Keratinocyte (primary cell): ENCODE results near the gene ABHD2. TPM values are rescaled to one million over a fixed set of nuclear protein-coding genes. Genes with fewer than 3 reads are reported as not detected.

Experiments used
- DNase-seq: peaks from one replicate; pipeline ENCODE4 v3.0.0-alpha.2; 2011; ENCODE audit warnings: low read depth, missing footprints, low spot score
- FAIRE-seq: peaks from 2 replicates; lab custom pipeline; 2011; peaks lifted over from hg19 to GRCh38; lab: Jason Lieb, UNC
- H2AFZ ChIP-seq: 2 replicates; pipeline ENCODE4 v1.6.0; 2012; ENCODE audit warnings: low read length, control low read depth, inconsistent platforms; ENCODE audit not compliant: control insufficient read depth
- H3K27ac ChIP-seq: 2 replicates; pipeline ENCODE4 v1.5.1; 2011; ENCODE audit warnings: low read length; ENCODE audit not compliant: control insufficient read depth, insufficient read depth
- H3K27me3 ChIP-seq: 3 replicates; pipeline ENCODE4 v1.6.0; 2011; ENCODE audit warnings: low read length; ENCODE audit not compliant: control insufficient read depth, insufficient read depth; ENCODE audit errors: extremely low read depth
- H3K36me3 ChIP-seq, 2 experiments: 2 replicates in 1 of 2; 3 replicates in 1 of 2; pipeline ENCODE4 v1.5.1; 2011; ENCODE audit warnings: low read length in 2 of 2, mild to moderate bottlenecking in 1 of 2; ENCODE audit not compliant: control insufficient read depth in 2 of 2, insufficient read depth in 2 of 2; ENCODE audit errors: extremely low read depth in 1 of 2
- H3K4me1 ChIP-seq: 3 replicates; pipeline ENCODE4 v1.5.1; 2011; ENCODE audit warnings: low read length; ENCODE audit not compliant: control insufficient read depth, insufficient read depth; ENCODE audit errors: extremely low read depth
- H3K4me2 ChIP-seq: 3 replicates; pipeline ENCODE4 v1.6.0; 2011; ENCODE audit warnings: low read depth, low read length; ENCODE audit not compliant: control insufficient read depth, insufficient read depth; ENCODE audit errors: extremely low read depth
- H3K4me3 ChIP-seq, 3 experiments: fragments of 200-600 bp in 1 of 3; sonication (generic) in 1 of 3; 2 replicates in 2 of 3; 3 replicates in 1 of 3; pipeline ENCODE4 v1.5.1; 2011 to 2016; ENCODE audit warnings: low read length in 3 of 3, mild to moderate bottlenecking in 3 of 3, control low read depth in 2 of 3, inconsistent platforms in 1 of 3, low read depth in 1 of 3, mixed read lengths in 1 of 3, mixed run types in 1 of 3, moderate library complexity in 1 of 3; ENCODE audit not compliant: control insufficient read depth in 2 of 3, insufficient read depth in 2 of 3; ENCODE audit errors: extremely low read depth in 1 of 3
- H3K79me2 ChIP-seq: 2 replicates; pipeline ENCODE4 v1.6.0; 2012; ENCODE audit warnings: low read length; ENCODE audit not compliant: control insufficient read depth, insufficient read depth
- H3K9ac ChIP-seq: 3 replicates; pipeline ENCODE4 v1.6.0; 2011; ENCODE audit warnings: low read length; ENCODE audit not compliant: control insufficient read depth, insufficient read depth; ENCODE audit errors: extremely low read depth
- H3K9me1 ChIP-seq: 3 replicates; pipeline ENCODE4 v1.6.0; 2011; ENCODE audit warnings: low read length; ENCODE audit not compliant: control insufficient read depth, insufficient read depth; ENCODE audit errors: extremely low read depth
- H3K9me3 ChIP-seq: 2 replicates; pipeline ENCODE4 v1.5.1; 2012; ENCODE audit warnings: low read depth, low read length; ENCODE audit not compliant: control insufficient read depth
- H4K20me1 ChIP-seq: 3 replicates; pipeline ENCODE4 v1.6.0; 2011; ENCODE audit warnings: low read length; ENCODE audit not compliant: control insufficient read depth, insufficient read depth; ENCODE audit errors: extremely low read depth
- EZH2 ChIP-seq: IDR thresholded peaks from one replicate; pipeline ENCODE4 v1.6.1; 2012; ENCODE audit warnings: inconsistent platforms, mild to moderate bottlenecking, low read length, moderate library complexity
- dilution Hi-C: fragments of 300-500 bp; cut with MboI; formaldehyde crosslinking; loops from one replicate; pipeline ENCODE4 v1.7.0; 2020; ENCODE audit warnings: low sequenced_read_pairs; ENCODE audit not compliant: extremely low pct_ligation_motif_present
- polyA plus RNA-seq, 5 experiments: library from polyadenylated mRNA; depleted of rRNA in 3 of 5; stranded (reverse) in 3 of 5; stranded (forward) in 1 of 5; unstranded in 1 of 5; fragments of >200 nt; gene quantifications; 1 replicate in 1 of 5; 2 replicates in 3 of 5; 3 replicates in 1 of 5; pipeline versions ENCODE4 v1.2.1 to v1.2.3, GENCODE V29; 2011 to 2012; ENCODE audit warnings: missing spikeins in 2 of 5, low read depth in 1 of 5, low replicate concordance in 1 of 5
- TF ChIP-seq, protein P1 (sequence below), 3 experiments: IDR thresholded peaks in 1 of 3; conservative IDR thresholded peaks in 1 of 3; optimal IDR thresholded peaks in 1 of 3; 2 replicates in 2 of 3; 3 replicates in 1 of 3; pipeline versions ENCODE3 to v1.5.1; 2011; ENCODE audit warnings: low read length in 3 of 3, mild to moderate bottlenecking in 3 of 3, moderate library complexity in 2 of 3, control low read depth in 1 of 3, inconsistent platforms in 1 of 3; ENCODE audit not compliant: insufficient read depth in 2 of 3; ENCODE audit errors: extremely low read depth in 1 of 3

ABHD2 gene
- polyA plus RNA-seq, 1 donor (not counting 4 experiments of a cell fraction or from before 2014, with no cell fraction given): 22.8 TPM

DNA sequence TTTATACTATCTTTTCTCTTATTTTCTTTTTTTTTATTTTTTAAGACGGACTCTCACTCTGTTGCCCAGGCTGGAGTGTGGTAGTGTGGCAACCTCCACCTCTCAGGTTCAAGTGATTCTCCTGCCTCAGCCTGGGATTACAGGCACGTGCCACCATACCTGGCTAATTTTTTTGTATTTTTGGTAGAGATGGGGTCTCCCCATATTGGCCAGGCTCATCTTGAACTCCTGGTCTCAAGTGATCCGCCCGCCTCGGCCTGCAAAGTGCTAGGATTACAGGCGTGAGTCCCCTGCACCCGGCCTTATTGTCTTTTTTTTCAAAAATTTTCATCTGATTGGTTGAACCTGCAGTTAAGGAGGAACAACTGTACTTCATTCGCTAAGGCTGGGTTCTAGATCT, 21.8 kb downstream of the ABHD2 start:
- Histone ChIP-seq H3K9me3 (no peaks in the 10 kb centered on the region), H3K27ac (no peak overlapping the region), H3K4me3 (no peak overlapping the region), H3K79me2 (peaks cover 4% of the 10 kb centered on the region), H2AFZ (no peak overlapping the region), H3K27me3 (no peaks in the 10 kb centered on the region), H3K9ac (no peak overlapping the region), H3K4me1 (peaks cover 16% of the 10 kb centered on the region), H4K20me1 (no peaks in the 10 kb centered on the region), H3K36me3 (peaks cover 0 to 3% of the 10 kb centered on the region in 2 experiments), H3K4me2 (no peak overlapping the region), H3K9me1 (no peaks in the 10 kb centered on the region)
- dilution Hi-C loops: no loop called here
- no peak for TF ChIP-seq EZH2
- TF ChIP-seq, protein P1, sequence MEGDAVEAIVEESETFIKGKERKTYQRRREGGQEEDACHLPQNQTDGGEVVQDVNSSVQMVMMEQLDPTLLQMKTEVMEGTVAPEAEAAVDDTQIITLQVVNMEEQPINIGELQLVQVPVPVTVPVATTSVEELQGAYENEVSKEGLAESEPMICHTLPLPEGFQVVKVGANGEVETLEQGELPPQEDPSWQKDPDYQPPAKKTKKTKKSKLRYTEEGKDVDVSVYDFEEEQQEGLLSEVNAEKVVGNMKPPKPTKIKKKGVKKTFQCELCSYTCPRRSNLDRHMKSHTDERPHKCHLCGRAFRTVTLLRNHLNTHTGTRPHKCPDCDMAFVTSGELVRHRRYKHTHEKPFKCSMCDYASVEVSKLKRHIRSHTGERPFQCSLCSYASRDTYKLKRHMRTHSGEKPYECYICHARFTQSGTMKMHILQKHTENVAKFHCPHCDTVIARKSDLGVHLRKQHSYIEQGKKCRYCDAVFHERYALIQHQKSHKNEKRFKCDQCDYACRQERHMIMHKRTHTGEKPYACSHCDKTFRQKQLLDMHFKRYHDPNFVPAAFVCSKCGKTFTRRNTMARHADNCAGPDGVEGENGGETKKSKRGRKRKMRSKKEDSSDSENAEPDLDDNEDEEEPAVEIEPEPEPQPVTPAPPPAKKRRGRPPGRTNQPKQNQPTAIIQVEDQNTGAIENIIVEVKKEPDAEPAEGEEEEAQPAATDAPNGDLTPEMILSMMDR (optimal IDR thresholded peaks at IDR 0.05 in 1 of 3, IDR thresholded peaks at IDR 0.05 in 1 of 3, conservative IDR thresholded peaks at IDR 0.05 in 1 of 3; ENCODE audit: extremely low read depth in 1 of 3, insufficient read depth in 2 of 3, low read length in 3 of 3): no peak
- FAIRE-seq (no peak), DNase-seq (no peak)

DNA sequence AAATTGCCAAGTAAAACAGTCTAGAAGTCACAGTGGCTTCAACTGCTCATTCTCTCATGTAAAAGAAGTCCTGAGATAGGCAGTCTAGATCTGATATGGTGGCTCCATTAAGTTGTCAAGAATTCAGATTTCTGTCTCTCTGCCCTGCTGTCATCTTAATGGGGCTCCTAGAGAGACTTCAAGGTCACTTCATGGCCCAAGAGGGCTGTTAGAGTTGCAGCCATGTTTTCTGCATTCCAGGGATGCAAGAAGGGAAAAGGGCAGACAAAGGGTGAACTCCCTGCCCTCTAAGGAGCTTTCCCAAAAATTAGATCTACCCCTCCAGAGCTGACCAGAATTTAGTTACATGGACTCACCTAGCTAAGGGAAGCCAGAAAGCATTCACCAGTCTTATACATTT, 23.1 kb downstream of the ABHD2 start:
- Histone ChIP-seq H3K9me1 (no peaks in the 10 kb centered on the region), H3K4me3 (no peak overlapping the region), H3K27me3 (no peaks in the 10 kb centered on the region), H3K4me1 (peaks cover 9% of the 10 kb centered on the region), H3K27ac (no peak overlapping the region), H3K79me2 (peaks cover under 1% of the 10 kb centered on the region), H3K9me3 (no peaks in the 10 kb centered on the region), H2AFZ (no peak overlapping the region), H4K20me1 (no peaks in the 10 kb centered on the region), H3K4me2 (no peak overlapping the region), H3K9ac (no peak overlapping the region), H3K36me3 (peaks cover 0 to 12% of the 10 kb centered on the region in 2 experiments)
- FAIRE-seq (no peak), DNase-seq (no peak)
- TF ChIP-seq, protein P1 (optimal IDR thresholded peaks at IDR 0.05 in 1 of 3, IDR thresholded peaks at IDR 0.05 in 1 of 3, conservative IDR thresholded peaks at IDR 0.05 in 1 of 3; ENCODE audit: extremely low read depth in 1 of 3, insufficient read depth in 2 of 3, low read length in 3 of 3): no peak
- no peak for TF ChIP-seq EZH2
- dilution Hi-C loops: no loop called here
